ENCODE measurements around the gene RPL12.

DNA sequence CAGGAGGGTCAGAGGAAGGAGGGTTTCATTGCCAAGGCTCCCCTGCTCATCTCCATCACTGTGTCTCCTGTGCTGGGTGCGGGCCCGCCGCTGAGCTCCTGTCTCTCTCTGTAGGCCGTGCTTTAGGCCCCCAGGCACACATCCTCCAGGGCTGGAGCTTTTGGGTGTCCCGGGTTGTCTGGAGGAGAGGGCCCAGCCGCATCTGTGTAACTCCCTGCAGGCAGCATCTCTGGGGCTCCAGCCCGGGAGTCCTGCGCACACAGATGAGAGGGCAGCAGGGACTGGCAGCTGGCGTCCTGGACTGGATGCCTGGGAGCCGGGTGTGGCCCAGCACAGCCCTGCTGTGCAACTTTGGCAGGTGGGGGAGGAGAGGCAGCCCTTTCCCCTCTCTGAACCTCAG lies 40.3 kb upstream of the RPL12 start:
- TF ChIP-seq CTCF (IDR thresholded peaks at IDR 0.05; ENCODE audit: low read depth, low read length, poor library complexity, severe bottlenecking), result no peak
- no peak for TF ChIP-seq EZH2phosphoT487 (IDR thresholded peaks at IDR 0.05; ENCODE audit: borderline replicate concordance, low read length)
